Calu3 (cell line): ENCODE results near the gene HIRA. TPM values are rescaled to one million over a fixed set of nuclear protein-coding genes. Genes with fewer than 3 reads are reported as not detected.

ENCODE experiments used
- BruUV-seq: library from RNA; stranded (reverse); fragments of 400-500 nt; replicated peaks from 2 replicates; lab custom pipeline; 2021; lab: Mats Ljungman, UMichigan
- CTCF ChIA-PET: fragments of 300-600 bp; sonication (Branson Sonifier 250); formaldehyde crosslinking; loops from one replicate; lab custom pipeline; 2022; ENCODE audit warnings: antibody characterized with exemption; lab: Charles Lee
- DNase-seq: peaks from one replicate; pipeline ENCODE4 v3.0.0; 2022
- H3K27ac Mint-ChIP-seq: one replicate; pipeline ENCODE4 v1.8.0; 2022; ENCODE audit warnings: mixed read lengths; ENCODE audit not compliant: unreplicated experiment
- H3K27me3 Mint-ChIP-seq: one replicate; pipeline ENCODE4 v1.8.0; 2022; ENCODE audit warnings: mixed read lengths; ENCODE audit not compliant: unreplicated experiment
- H3K36me3 Mint-ChIP-seq: one replicate; pipeline ENCODE4 v1.8.0; 2022; ENCODE audit warnings: mild to moderate bottlenecking, moderate library complexity, mixed read lengths; ENCODE audit not compliant: insufficient read depth, unreplicated experiment
- H3K4me1 Mint-ChIP-seq: one replicate; pipeline ENCODE4 v1.8.0; 2022; ENCODE audit warnings: mild to moderate bottlenecking, low read depth, mixed read lengths; ENCODE audit not compliant: unreplicated experiment
- H3K4me3 Mint-ChIP-seq: one replicate; pipeline ENCODE4 v1.8.0; 2022; ENCODE audit warnings: mild to moderate bottlenecking, low read depth, moderate library complexity, mixed read lengths; ENCODE audit not compliant: unreplicated experiment
- H3K9me3 Mint-ChIP-seq: one replicate; pipeline ENCODE4 v1.8.0; 2022; ENCODE audit warnings: low read depth, mixed read lengths; ENCODE audit not compliant: unreplicated experiment
- intact Hi-C: fragments of 100-400 bp; cut with micrococcal nuclease; formaldehyde crosslinking; loops from one replicate; pipeline ENCODE4 v1.10.0; 2022; ENCODE audit not compliant: unreplicated experiment
- total RNA-seq: library from RNA; stranded (reverse); gene quantifications from 2 replicates; pipeline ENCODE4 v1.2.3, GENCODE V29; 2022
- TF ChIP-seq, protein P1 (sequence below): fragments of 200-600 bp; IDR thresholded peaks from one replicate; pipeline ENCODE4 v1.8.0; 2022; ENCODE audit warnings: antibody characterized with exemption; ENCODE audit not compliant: unreplicated experiment

The HIRA gene
- total RNA-seq, 1 experiment from 2014 or later, result 36.4 TPM

DNA sequence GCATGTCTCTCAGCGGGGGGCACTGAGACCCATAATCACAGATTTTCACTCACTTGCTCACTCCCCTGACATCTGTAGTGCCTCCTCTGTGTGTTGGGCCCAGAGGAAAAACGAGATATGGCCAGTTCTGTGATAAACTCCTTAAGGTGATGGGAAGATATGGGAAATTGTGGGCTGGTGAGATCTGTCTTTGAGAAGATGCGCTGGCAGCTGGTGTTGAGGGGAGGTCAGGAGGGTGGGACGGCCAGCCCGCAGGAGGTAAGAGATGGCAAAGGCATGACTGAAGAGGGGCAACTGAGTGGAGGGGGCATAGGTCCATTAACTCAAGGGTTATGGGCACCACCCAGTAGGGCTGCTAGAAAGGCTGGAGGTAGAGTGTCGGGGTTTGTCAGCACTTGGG is 79.9 kb downstream of the HIRA start:
- H3K27ac Mint-ChIP-seq, result no peak overlapping the region
- TF ChIP-seq, protein P1, sequence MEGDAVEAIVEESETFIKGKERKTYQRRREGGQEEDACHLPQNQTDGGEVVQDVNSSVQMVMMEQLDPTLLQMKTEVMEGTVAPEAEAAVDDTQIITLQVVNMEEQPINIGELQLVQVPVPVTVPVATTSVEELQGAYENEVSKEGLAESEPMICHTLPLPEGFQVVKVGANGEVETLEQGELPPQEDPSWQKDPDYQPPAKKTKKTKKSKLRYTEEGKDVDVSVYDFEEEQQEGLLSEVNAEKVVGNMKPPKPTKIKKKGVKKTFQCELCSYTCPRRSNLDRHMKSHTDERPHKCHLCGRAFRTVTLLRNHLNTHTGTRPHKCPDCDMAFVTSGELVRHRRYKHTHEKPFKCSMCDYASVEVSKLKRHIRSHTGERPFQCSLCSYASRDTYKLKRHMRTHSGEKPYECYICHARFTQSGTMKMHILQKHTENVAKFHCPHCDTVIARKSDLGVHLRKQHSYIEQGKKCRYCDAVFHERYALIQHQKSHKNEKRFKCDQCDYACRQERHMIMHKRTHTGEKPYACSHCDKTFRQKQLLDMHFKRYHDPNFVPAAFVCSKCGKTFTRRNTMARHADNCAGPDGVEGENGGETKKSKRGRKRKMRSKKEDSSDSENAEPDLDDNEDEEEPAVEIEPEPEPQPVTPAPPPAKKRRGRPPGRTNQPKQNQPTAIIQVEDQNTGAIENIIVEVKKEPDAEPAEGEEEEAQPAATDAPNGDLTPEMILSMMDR, result no peak
- BruUV-seq, result no TSS peak
- no peak overlapping the region for H3K4me3 Mint-ChIP-seq
- H3K9me3 Mint-ChIP-seq, result no peaks in the 10 kb centered on the region
- CTCF ChIA-PET, result no interaction called here
- intact Hi-C loops, result no loop called here
- H3K36me3 Mint-ChIP-seq, result peaks cover 28% of the 10 kb centered on the region
- H3K27me3 Mint-ChIP-seq, result no peaks in the 10 kb centered on the region
- DNase-seq, result no peak
- no peaks in the 10 kb centered on the region for H3K4me1 Mint-ChIP-seq

DNA sequence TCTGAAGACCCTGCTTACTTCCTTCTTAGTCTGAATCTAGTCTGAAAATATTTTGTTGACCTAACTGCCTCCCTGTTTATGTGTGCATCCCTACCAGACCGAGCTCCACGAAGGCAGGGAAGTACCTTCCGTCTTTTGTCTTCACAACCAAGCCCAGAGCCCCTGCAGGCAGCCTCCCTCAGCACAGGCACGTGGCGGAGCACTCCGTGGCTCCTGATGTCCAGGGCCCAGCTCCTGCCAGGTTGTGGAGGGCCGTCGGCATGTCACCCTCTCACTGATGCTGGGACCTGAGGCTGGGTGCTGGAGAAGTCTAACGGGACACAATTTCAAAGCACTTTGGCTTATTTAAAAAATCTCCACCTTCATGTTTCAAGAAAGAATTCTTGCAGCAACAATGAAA is 80.6 kb downstream of the HIRA start:
- intact Hi-C loops, result no loop called here
- TF ChIP-seq, protein P1, result no peak
- Mint-ChIP-seq H3K27ac (no peak overlapping the region), H3K4me1 (no peaks in the 10 kb centered on the region), H3K4me3 (no peak overlapping the region), H3K9me3 (no peaks in the 10 kb centered on the region), H3K27me3 (no peaks in the 10 kb centered on the region), H3K36me3 (peaks cover 30% of the 10 kb centered on the region)
- BruUV-seq, result no TSS peak
- no peak for DNase-seq
- CTCF ChIA-PET, result no interaction called here

DNA sequence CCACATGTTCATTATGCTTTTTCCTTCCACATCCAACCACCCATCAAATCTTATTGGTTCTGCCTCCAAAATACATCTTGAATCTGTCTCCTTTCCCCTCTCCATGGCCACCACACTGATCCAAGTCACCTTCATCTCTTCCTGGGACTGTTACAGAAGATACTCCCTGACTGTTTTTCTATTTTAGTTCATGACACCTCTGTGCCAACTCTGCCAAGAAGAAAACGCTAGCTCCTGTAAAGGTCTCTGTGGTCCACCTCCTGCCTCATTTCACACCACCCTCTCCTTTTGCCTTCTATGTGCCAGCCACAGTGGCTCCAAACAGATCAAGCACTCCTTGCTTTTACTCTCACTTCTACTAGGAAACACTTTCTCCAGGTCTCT is 81.1 kb downstream of the HIRA start:
- H3K4me3 Mint-ChIP-seq, result no peak overlapping the region
- no peaks in the 10 kb centered on the region for H3K9me3 Mint-ChIP-seq
- no peaks in the 10 kb centered on the region for H3K27me3 Mint-ChIP-seq
- intact Hi-C loops, result no loop called here
- no peak for DNase-seq
- CTCF ChIA-PET, result no interaction called here
- no TSS peak for BruUV-seq
- H3K27ac Mint-ChIP-seq, result no peak overlapping the region
- H3K36me3 Mint-ChIP-seq, result peaks cover 30% of the 10 kb centered on the region
- no peaks in the 10 kb centered on the region for H3K4me1 Mint-ChIP-seq
- TF ChIP-seq, protein P1, result no peak

DNA sequence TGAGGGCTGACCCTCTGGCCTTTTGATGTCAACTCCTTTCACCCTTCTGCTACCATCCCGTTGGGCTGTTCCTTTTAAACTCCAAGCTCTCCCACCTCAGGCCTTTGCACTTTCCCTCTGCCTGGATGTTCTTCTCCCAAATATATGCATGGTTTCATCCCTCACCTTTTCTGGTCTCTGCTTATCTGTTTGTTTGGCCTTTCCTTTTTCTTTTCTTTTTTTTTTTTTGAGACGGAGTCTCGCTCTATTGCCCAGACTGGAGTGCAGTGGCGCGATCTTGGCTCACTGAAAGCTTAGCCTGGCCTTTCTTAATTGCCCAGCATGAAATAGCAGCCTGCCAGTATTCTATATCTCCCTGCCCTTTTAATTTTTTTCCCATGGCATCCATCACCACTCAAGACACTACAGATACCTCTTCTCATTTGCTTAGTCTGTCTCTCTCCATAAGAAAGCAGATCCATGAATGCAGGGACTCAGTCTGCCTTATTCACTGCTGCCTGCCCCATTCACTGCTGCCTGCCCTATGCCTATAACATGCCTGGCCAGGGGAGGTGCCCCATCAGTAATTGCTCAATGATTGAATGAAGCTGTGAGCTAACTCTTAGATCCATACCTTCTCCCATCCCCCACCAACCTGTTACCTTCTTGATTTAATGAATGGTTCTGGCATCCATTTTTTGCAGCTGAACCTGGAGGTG is 81.6 kb downstream of the HIRA start:
- CTCF ChIA-PET, result no interaction called here
- intact Hi-C loops, result no loop called here
- Mint-ChIP-seq H3K4me1 (no peaks in the 10 kb centered on the region), H3K4me3 (no peak overlapping the region), H3K9me3 (no peaks in the 10 kb centered on the region), H3K27ac (no peak overlapping the region), H3K36me3 (peaks cover 30% of the 10 kb centered on the region), H3K27me3 (no peaks in the 10 kb centered on the region)
- no peak for DNase-seq
- TF ChIP-seq, protein P1, result no peak
- BruUV-seq, result no TSS peak
